HG02588 (cell line): ENCODE data around the gene LGR6.
"Not testable (repeated sequence)": the region's sequence is repeated elsewhere in the genome, so short reads cannot be mapped to it uniquely, and the experiment has no call there.

ENCODE experiments used
- ATAC-seq: cut with Tn5 transposase; IDR thresholded peaks from one replicate; pipeline ENCODE4 v1.9.1; 2021; ENCODE audit warnings: mild to moderate bottlenecking, moderate library complexity; ENCODE audit not compliant: unreplicated experiment

The LGR6 gene

DNA sequence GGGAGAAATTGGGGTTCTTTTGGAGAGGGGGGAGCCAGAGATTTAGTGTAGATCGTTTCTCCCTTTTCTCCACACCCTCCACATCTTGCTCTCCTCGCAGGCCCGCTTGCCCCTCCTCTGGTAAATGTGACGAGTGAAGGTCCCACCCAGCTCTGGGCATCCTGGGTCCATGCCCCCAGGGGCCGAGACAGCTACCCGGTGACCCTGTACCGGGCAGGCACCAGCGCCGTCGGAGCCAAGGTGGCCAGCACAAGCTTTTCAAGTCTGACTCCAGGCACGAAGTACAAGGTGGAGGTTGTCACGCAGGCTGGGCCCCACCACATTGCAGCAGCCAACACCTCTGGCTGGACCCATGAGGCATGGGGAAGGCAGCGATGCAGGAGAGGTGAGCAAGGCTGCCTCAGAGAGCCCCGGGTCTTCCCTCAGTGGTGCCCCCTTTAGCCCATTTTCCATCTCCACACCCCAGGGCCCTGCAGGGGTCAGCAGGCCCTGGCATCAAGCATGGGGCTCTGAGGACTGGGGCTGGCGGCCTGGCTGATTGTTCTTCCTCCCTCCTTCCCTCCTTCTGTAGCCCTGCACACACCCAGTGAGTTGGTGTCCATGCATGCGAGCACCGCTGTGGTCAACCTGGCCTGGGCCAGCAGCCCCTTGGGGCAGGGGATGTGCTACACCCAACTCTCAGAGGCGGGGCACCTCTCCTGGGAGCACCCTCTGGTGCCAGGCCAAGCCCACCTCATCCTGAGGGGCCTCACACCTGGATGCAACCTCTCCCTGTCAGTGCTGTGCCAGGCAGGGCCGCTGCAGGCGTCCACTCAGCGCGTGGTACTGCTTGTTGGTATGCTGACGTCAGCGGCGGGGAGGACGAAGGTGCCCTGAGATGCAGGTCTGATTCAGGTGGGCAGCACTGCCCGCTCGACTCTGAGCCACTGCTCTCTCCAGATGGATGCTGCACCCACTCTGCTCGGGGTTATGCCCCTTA is 16.4 kb upstream of the LGR6 start:
- no peak for ATAC-seq

DNA sequence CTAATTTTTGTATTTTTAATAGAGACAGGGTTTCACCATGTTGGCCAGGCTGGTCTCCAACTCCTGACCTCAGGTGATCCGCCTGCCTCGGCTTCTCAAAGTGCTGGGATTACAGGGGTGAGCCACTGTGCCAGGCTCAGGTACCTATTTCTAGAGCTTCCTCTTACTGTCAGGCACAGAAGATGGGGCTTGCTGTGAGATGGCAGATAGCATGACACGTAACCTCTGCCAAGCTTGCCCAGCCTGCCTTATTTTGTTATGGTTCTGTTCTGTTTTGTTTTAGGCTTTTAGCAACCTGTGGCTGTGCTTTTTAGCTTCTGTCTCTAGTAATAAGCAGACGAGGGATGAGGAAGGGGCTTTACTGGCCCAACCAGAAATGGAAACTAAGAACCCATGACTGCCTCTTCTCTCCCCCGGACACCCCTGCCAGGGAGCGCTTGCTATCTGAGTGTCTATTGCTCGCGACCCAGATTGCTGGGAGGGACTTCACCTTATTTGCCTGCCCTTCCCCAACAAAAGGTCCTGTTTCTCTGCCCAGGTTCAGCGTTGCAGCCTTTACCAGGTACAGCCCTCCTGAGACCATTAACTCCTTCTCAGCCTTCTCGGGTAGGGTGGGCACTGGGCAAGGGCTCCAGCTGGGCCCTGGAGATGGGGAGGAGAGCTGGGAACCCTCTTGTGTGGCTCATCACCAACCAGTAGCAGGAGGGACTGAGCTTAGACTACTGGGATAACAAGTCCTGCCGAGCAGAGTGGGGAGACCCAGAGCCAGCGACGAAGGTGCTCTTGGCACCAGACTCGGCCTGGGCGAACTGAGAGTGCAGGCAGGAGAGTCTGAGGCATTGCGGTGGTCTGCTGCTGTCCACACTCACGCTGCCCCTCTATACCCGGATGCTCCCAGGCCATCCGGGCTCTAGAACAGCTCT is 13.5 kb upstream of the LGR6 start:
- ATAC-seq, result no peak

DNA sequence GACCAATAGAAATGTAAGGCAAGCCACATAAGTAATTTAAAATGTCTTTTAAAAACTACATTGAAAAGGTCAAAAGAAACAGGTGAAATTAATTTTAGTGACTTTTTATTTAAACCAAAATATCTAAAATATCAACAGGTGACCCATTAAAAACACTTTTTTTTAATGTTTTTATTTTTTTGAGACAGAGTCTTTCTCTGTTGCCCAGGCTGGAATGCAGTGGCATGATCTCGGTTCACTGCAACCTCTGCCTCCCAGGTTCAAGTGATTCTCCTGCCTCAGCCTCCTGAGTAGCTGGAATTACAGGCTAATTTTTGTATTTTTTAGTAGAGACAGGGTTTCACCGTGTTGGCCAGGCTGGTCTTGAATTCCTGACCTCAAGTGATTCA is 12.9 kb upstream of the LGR6 start:
- ATAC-seq, result not testable (repeated sequence)

DNA sequence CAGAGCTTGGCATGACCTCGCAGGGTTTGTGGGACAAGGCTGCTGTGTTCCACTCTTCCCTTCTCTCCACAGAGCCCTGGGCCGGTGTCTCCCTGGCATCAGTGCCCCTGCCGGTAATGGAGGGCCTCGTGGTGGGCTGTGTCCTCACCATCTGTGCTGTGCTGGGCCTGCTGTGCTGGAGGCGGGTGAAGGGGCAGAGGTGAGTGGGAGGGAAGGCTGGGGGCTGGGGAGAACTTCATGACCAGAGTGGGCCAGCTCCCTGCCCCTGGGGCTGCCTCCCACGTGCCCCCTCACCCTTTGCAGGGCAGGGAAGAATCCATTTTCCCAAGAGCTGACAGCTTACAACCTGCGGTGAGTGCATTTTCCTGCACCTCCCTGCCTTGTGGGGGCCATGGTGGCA is 12.0 kb upstream of the LGR6 start:
- no peak for ATAC-seq

DNA sequence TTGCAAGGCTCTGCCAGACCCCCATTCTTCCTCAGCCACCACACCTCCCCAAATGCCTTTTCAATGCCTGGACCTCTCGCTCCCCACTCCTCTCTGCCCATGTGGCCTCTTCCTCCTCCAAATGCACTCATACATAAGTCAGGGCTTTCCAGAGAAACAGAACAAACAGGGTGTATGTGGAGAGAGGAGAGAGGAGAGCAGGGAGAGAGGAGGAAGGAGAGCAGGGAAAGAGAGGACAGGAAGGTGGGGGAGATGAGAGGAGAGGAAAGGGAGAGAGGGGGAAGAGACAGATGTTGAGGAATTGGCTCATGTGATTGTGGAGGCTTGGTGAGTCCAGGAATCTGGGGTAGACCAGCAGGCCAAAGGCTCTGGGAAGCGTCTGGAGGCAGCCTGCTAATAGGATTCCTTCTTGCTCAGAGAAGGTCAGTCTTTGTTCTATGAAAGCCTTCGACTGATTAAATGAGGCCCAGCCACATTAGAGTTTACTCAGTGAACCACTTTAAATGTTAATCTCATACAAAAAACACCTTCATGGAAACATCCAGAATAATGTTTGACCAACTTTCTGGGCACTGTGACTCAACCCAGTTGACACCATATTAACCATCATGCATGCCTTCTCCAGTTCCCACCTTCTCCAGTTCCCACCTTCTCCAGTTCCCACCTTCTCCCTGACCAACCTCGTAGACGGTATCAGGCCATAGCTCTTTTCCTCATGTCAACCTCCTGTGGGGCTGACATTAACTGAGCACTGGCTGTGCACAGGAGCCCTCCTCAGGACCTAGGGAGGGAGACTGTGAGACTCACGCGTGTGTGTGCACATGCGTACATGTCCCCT is 11.3 kb upstream of the LGR6 start:
- no peak for ATAC-seq

DNA sequence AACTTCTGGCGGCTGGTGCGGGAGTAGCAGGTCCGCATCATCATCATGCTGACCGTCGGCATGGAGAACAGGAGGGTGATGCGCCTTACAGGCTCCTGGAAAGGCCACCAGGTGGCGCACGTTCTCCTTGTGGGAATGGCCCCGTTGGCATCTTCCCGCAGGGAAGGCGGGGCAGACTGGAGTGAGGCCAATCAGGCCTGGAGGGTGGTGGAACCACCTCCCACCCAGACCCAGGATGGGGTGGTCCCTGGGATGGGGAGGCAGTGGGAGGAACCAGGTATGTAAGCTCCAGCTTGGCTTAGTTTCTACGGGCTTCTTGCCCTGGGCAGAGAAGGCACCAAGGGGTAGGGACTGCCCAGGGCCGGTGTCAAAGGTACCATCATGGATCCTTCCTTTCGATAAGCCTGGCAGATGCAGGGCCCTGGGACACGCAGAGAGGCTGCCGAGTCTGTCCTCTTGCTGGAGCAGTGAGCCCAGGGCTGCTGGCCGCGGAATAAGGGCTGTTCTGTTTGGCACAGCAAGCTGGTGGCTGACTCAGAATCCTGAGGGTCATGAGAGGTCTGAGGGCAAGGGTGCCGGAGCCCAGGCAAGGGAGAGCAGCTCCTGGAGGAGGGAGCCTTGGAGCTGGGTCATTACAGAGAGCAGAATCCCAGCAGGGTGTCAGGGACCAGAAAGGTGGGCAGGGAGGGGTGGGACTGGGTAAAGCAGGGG is 8.7 kb upstream of the LGR6 start:
- ATAC-seq, result no peak

DNA sequence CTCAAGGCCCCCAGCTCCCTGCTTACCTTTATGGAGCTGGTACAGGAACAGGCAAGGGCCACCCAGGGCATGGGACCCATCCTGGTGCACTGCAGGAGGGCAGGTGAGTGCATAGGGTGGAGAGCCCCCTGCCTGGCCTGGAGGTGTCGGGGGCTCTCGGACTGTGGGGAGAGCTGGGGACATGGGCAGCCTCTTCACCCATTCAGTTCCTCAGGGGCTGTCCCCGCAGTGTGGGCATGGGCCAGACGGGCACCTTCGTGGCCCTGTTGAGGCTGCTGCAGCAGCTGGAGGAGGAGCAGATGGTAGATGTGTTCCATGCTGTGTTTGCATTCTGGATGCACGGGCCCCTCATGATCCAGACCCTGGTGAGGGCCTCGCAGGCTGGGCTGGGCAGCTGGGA is 7.3 kb upstream of the LGR6 start:
- no peak for ATAC-seq

DNA sequence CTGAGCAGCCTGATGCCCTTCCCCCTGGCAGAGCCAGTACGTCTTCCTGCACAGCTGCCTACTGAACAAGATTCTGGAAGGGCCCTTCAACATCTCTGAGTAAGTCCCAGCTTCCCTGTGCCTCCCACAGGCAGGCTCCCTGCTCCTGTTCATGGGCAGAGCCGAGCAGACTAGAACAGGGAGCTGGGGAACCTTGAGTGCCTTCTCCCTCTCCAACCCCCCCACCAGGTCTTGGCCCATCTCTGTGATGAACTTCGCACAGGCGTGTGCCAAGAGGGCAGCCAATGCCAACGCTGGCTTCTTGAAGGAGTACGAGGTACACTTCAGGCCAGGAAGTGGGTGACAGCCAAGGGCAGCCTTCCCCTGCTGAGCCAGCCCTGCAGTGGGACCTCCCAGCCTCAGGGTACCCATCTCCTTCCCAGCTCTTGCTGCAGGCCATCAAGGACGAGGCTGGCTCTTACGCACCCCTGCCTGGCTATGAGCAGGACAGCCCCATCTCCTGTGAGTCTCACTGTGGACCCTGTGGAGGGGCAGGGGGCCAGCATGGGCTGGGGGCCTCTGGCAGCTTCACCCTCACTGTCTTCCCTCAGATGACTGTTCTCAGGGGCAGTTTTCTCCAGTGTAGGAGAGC is 6.4 kb upstream of the LGR6 start:
- no peak for ATAC-seq

DNA sequence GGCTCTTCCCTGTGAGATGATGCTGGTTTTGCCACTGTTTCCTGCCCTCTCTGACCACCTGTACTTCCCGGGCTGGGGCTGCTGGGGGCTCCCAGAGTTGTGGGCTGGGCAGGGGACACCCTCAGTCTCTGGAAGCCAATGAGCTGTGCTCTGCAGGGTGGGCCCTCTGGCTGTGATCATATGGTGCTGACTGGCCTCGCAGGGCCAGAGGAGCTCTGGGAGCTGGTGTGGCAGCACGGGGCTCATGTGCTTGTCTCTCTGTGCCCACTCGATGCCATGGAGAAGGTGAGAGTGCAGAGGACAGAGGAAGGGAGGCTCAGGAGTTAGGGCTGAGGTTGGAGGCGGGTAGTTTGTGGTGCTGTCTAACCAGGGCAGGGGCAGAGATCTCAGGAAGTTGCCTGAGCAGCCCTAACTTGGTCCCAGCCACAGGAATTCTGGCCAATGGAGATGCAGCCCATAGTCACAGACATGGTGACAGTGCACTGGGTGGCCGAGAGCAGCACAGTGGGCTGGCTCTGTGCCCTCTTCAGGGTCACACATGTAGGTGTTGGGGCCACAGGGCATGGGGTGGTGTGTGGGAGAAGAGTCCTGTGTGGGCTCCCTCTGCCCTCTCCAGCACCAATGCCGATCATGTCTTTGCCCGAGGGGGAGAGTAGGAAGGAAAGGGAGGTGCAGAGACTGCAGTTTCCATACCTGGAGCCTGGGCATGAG is 5.7 kb upstream of the LGR6 start:
- ATAC-seq, result no peak

DNA sequence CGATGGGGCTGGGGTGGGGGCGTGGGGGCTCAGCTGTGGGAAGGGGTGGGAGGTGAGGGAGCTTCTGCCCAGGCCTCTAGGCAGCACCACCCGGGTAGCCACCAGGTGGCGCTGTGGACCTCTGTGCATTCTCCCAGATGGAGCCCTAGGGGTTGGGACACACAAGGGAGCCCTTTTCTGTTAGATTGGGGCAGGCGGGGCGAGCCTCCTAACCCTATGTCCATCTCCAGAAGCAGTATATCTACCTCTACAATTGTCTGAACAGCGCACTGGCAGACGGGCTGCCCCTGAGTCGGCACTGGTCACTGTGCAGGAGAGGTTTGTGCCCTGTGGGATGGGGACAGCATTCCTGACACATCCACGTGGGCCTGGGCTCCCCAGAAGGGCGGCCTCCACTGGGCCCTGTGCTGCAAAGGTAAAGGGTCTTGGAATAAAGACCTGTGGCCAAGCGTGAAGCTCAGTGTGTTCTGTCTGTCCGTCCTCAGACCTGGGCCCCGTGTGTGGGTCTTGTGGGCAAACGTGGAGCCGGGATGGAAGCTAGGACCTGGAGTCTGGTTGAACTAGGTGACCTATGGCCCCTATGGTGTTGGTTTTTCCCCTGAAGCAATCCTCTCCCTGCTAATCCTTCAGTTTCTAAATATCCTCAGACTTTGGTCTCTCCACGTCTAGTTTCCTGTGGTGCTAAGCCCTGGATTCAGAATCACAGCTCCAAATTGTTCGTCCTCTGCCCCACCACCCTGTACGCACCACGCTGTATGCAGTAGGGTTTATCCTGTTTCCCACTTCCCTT is 4.4 kb upstream of the LGR6 start:
- no peak for ATAC-seq

DNA sequence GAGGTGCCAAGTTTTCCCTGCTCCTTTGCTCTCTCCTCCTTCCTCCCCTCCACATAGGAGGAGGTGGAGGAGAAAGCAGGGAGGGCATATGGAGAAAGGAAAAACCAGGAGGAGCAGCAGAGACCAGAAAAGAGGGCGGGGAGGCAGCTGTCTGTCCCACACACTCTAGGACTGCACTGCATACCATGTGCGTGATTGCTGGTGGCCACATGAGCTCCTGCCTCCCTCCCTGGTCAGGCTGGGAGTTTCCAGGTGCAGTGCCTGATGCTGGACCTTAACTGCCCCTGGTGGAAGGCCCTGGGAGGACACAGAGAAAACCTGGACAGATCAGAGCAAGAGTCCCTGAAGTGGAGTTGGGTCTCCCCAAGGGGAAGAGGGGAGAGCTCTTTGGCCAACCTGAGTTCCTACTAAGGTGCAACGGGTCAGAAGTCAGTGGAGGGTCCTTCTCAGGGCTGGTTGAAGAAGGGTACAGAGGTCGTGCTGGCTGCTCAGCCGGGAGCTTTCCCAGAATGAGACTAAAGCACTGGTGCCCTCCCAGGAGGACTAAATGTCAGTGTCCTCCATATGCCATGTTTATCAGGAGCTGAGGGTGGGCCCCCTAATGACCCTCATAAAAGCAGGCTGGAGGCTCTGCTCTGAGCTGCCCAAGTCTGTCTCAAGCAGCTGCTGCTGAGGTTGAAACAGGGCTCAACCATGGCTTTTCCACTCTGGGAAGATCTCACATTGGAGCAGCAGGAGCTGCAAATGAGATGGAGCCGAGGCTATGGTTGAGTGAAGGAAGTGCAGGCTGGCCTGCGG is 3.5 kb upstream of the LGR6 start:
- no peak for ATAC-seq

DNA sequence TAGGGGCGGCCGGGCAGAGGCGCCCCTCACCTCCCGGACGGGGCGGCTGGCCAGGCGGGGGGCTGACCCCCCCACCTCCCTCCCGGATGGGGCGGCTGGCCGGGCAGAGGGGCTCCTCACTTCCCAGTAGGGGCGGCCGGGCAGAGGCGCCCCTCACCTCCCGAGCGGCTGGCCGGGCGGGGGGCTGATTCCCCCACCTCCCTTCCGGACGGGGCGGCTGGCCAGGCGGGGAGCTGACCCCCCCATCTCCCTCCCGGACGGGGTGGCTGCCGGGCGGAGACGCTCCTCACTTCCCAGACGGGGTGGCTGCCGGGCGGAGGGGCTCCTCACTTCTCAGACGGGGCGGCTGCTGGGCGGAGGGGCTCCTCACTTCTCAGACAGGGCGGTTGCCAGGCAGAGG is 2.2 kb upstream of the LGR6 start:
- not testable (repeated sequence) for ATAC-seq

DNA sequence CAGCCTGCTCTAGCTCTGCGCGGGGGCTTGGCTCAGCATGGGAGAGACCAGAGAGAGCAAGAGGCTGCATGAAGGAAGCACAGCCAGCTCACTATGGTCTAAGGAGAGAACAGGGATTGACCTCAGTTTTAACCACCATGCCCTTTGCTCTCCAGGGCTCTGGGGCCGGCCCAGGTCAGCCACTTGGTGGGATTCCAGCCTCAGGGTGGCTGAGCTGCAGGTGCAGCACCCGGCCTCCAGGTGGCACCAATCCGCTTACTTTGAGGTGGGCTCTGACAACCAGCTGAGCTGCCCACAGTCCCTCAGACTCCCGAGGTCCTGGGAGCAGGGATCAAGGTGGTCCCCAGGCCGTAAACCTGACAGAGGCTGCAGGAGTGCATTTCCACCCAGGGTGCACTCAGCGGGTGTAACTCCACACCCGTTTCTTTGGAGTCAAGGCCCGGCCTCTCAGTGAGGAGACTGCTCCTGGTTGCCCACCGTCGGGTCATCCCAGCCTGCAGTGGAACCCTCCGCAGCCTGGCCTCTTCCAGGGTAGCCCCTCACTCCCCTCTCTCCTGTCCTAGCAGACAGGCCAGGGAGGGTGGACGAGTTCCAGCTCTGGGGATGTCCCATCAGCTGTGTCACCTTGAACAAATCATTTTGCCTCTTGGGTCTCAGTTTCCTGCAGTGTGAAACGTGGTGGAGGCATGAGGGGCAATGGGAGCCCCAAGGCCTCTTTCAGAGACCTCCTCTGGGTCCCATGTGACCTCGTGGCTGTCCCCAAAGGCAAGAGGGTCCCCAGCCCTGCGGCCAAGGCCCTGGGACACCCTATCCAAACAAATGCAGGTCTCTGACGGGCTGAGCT is 607 bp upstream of the LGR6 start:
- no peak for ATAC-seq

DNA sequence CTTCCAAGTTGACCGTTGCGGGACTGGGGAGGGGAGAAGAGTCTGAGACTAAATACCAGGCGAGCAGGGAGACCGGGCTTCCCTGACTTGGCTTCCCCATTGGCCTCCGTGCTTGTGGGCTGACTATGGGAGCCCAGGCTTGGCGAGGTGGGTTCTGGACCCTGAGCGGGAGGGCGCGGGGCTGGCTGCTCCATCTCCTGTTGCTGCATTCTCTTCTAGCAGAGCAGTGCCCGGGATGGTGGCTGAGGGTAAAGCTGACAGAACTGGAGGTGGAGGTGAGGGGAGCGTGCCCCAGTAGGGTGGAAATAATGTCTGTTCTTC is 689 bp downstream of the LGR6 start:
- no peak for ATAC-seq

DNA sequence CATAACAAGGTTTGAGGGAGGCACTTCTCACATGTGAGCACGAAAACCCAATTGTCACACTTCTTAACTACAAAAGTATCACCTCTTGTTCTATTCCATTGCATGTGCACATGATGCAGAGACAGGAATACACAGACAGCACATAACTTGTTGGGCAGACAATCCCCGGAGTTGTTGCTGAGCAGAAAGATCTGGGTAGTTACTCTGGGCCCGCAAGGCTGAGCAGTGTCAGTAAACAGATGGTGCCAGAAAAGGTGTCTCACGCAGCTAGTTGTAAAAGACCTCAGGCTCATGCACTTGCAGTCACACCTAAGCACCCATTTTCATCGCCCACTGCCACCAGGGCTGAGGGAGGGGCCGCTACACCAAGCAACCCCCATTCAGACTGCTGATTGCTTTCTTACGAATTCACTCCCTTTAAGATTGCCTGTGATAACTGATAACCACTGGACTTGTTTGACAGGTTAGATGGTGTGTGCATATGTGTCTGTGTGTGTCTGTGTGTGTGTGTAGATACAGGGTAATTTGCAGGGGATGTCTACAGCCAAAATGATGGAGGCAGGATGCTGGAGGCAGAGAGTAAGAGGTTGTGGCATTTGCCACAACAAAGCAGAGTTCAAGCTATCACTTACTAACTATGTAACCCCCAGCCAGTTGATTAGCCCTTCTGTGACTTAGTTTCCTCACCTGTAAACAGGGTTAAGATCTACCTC is 4.2 kb downstream of the LGR6 start:
- no peak for ATAC-seq

DNA sequence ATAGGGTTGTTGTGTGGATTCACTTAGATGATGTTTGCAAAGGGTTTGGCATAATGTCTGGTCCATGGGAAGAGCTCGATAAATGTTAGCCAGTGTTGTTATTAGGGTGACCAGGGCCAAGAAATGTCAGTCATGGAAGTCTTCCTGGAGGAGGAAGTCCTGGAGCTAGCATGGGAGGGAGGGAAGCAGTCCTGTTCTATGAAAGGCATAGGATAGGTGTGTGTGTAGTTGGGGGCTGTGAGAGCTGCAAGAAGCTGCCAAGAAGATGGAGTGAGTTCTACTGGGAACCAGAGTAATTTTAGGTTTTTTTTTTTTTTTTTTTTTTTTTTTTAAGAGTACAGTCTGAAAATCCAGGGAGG is 4.7 kb downstream of the LGR6 start:
- ATAC-seq, result no peak
